GM21825 (cell line): ENCODE measurements around the gene MYORG.

Source experiments
- ATAC-seq: cut with Tn5 transposase; IDR thresholded peaks from one replicate; pipeline ENCODE4 v1.9.1; 2021; ENCODE audit warnings: mild to moderate bottlenecking, moderate library complexity; ENCODE audit not compliant: unreplicated experiment

MYORG gene

GRCh38 chr9:34385561-34386230, 9.0 kb upstream of the MYORG start:
- no peak for ATAC-seq

GRCh38 chr9:34384368-34385165, 7.9 kb upstream of the MYORG start:
- ATAC-seq: no peak

GRCh38 chr9:34383904-34384303, 7.2 kb upstream of the MYORG start:
- no peak for ATAC-seq

GRCh38 chr9:34382879-34383278, 6.2 kb upstream of the MYORG start:
- no peak for ATAC-seq

- ATAC-seq: no peak
Measured at GRCh38 chr9:34382054-34382453, 5.4 kb upstream of the MYORG start.

- no peak for ATAC-seq
Measured at GRCh38 chr9:34381323-34381722, 4.6 kb upstream of the MYORG start.

- ATAC-seq: peak; percentile 45
Measured at GRCh38 chr9:34380511-34381315, 4.0 kb upstream of the MYORG start.

GRCh38 chr9:34380034-34380510, 3.4 kb upstream of the MYORG start:
- no peak for ATAC-seq

GRCh38 chr9:34379334-34380033, 2.8 kb upstream of the MYORG start:
- no peak for ATAC-seq

- ATAC-seq: no peak
Measured at GRCh38 chr9:34378376-34379060, 1.8 kb upstream of the MYORG start.

- no peak for ATAC-seq
Measured at GRCh38 chr9:34377404-34377746, 677 bp upstream of the MYORG start.

GRCh38 chr9:34375901-34376595, 650 bp downstream of the MYORG start:
- peak; percentile 29 for ATAC-seq

- no peak for ATAC-seq
Measured at GRCh38 chr9:34374905-34375552, 1.7 kb downstream of the MYORG start.

- ATAC-seq: no peak
Measured at GRCh38 chr9:34374339-34374738, 2.4 kb downstream of the MYORG start.

GRCh38 chr9:34373749-34374148, 2.9 kb downstream of the MYORG start:
- ATAC-seq: no peak

GRCh38 chr9:34372467-34373011, 4.2 kb downstream of the MYORG start:
- ATAC-seq: no peak

GRCh38 chr9:34371886-34372466, 4.7 kb downstream of the MYORG start:
- no peak for ATAC-seq

- no peak for ATAC-seq
Measured at GRCh38 chr9:34370970-34371880, 5.5 kb downstream of the MYORG start.
